Stimulated activated CD4-positive, alpha-beta T cell treated with anti-CD3 and anti-CD28 coated beads, Interleukin-4, amount 100 ng/mL, for 48 hours (primary cell): Measurements from ENCODE around the gene OR4F6.
"Not testable (repeated sequence)": the region's sequence is repeated elsewhere in the genome, so short reads cannot be mapped to it uniquely, and the experiment has no call there.

Experiments used
- DNase-seq, 2 donors: peaks; one replicate each; pipeline ENCODE4 v3.0.0-alpha.2; 2020; ENCODE audit warnings: low read depth in 2 of 2

Gene OR4F6, protein sequence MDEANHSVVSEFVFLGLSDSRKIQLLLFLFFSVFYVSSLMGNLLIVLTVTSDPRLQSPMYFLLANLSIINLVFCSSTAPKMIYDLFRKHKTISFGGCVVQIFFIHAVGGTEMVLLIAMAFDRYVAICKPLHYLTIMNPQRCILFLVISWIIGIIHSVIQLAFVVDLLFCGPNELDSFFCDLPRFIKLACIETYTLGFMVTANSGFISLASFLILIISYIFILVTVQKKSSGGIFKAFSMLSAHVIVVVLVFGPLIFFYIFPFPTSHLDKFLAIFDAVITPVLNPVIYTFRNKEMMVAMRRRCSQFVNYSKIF

DNA sequence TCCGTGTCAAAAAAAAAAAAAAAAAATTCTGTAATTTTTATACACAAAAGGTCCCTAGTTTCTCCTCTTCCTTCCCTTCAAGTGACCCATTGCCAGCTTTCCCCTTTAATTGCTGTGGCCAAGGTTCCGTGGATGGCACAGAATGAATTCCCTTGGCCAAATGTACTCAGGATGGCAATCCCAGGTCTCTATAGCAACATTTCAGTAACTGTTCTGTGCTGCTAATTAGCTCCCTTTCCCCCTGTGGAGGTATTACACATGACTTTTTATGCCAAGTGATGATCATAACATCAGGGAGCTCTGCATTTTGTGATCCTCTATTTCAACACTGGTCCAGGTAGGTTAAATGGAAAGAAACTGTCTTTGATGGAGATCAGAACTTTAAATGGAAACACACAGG lies at the start of gene OR4F6:
TSS of gene OR4F6 (plus strand) at position 301 of the 400 bp plus-strand sequence. CDS start 2,211 bp downstream, outside the sequence.
- no peak for DNase-seq

DNA sequence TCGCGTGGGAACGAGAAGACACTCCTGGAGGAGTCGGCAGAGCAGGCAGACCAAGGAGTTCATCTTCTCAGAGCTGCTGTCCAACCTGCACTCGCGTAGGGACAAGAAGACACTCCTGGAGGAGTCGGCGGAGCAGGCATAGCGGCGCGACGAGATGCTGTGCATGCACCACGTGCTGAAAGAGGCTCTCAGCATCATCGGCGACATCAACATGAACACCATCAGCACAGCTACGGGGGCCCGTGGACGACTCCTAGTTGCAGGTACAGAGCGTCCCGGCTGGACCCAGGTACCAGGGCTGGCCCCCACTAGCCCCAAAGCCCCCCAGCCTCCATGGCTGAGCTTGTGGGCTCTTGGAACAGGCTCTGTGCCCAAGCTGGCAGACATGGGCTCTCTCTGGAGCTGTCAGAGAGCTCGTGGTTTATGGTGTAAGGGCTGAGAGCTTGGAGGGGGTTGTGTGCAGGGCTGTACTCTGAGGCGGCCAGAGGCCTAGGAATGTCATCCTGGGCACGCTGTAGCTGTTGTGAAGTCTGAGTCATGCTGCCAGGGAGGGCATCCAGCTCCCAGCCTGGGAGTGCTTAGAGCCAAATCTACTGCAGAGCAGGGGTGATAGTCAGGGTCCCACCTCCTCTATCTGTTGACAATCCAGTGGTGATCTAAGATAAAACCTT lies 38.5 kb upstream of the OR4F6 start:
- DNase-seq: not testable (repeated sequence)

DNA sequence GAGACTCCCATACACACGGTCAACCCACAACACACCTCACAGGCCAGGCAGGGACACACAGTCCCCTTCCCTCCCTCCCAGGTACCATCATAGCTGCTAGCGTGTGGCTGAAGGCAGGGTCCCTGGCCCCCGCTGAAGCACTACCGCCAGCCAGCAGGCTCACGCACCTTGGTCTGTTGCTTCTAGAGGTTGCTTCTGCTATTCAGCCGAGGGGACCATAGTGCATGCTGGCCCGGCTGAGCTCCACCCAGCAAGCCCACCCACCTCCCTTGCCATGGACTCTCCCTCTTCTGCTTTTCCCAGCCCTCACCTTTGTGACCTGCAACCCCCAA lies 38.0 kb upstream of the OR4F6 start:
- DNase-seq: not testable (repeated sequence)

- DNase-seq: no peak
Observed at GRCh38 chr15:101765772-101766456, 37.4 kb upstream of the OR4F6 start.

DNA sequence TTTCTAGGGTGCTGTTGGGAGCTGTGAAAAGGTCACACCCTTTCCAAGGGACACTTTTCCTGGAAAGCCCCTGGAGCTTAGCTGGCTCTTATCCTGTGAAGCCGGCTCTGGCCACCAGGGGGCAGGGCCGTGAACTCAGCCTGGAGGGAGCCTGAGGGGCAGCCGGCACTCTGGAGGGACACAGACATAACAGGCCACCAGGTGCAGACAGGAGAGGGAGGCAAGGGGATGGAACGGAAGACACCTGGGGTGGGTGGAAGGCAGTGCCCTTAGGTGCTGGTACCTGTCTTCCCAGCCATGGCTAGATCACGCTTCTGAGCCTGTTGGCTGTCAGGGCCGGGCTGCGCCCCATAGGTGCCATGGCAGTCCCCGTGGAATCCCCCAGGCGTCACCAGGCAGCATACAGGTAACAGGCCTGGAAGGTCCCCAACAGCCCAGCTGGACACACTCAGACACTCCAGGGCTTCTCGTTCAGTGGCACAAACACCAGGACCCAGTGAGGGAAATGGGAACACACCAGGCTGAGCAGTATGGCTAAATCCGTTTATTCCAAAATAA lies 36.1 kb upstream of the OR4F6 start:
- DNase-seq: not testable (repeated sequence)

DNA sequence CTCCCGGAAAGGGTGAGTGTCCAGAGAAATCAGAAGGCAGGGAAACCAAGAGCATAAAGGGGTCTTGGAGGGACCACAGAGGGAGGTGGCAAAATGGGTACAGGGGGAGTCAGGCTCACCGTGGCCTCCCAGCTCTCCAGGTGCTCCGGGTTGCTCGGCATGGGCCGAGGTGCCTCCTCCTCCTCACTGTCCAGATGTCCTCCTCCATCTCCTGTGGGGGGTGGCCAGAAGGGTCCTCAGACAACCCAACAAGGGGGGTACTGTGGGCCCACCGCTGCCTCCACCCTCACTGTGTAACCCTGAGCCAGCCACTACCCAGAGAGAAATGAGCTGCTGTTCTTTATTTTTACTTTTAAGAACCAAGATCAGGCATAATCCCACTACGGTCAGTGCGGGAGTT lies 30.4 kb upstream of the OR4F6 start:
- no peak for DNase-seq

DNA sequence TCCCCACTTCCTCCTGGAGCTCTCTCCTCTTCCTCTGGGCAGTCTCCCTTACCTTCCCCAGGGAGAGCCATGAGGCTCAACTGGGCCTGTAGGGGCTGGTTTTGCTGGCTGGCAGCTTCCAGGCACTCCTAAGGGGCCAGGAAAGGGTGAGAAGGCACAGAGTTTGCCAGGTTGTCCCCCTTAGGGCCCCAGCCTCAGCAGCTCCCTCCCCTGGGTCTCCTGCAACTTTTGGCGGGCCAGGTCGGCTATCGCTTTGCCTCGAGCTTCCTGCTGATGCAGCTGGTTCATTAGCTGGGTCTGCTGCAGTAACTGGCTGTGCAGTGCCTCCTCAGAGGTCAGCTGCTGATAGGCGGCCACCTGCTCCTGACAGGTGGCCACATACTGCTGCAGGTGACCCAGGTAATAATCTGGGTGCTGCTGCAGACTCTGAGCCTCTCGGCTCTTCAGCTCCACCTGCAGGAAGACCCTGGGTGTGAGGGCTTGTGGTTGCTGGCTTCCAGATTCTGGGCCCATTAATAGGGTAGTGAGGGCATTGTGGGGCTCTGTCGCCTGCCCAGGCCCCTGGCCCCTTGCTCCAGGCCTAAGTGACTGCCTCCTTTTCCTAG lies 29.7 kb upstream of the OR4F6 start:
- DNase-seq: no peak

- DNase-seq: no peak
Observed at GRCh38 chr15:101775136-101775535, 28.2 kb upstream of the OR4F6 start.

DNA sequence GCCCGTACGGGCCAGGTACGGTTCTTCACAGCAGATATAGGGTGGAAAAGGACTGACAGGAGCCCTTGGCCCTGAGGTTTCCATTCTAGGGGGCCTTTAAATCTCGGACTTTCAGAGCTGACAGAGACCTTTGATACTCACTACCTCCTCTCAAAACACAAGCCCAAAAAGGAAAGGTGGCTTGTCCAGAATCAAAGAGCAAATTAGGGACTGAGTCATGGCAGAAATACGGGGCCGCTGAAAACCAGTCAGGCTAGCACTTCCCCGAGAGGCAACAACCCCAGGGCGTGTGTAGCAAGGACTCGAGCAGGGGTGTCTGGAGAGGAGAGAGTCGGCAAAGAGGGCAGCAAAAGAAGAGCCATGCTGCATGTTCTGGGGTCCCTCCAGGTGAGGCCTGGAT lies 24.7 kb upstream of the OR4F6 start:
- DNase-seq: not testable (repeated sequence)

DNA sequence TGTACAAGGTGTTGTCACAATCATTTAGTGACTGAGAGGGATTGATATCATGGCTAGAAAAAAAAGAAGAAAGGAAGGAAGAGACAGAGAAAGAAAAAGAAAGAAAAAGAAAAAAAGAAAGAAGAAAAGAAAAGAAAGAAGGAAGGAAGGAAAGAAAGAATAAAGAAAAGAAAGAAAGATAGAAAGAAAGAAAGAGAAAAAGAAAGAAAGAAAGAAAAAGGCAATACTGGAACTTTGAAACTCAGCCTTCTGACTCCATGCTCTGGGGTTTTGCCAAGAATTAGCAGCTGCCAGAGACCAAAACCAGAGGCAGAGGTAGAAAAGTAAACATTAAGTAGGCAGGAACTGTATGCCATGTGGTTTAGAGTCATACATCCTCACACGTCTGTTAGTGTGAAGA lies 23.1 kb upstream of the OR4F6 start:
- DNase-seq: not testable (repeated sequence)

DNA sequence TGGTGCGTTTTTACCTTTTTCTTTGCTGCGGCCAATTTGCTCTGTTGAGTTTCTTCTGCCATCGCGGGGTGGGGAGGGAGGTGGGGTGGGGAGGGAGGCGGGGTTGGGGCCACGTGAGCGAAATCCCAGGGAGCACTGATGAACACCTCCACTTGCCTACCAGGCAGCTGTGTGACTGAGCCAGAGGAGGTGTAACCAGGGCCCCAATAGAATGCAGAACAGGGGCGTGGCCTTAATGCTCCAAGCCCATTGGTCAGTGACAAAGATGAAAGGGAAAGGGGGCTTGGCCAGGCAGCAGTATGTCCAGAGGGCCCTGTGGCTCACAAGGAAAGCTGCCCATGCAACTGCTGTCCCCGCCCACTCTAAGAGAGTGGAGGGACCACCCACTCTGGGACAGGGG lies 21.4 kb upstream of the OR4F6 start:
- no peak for DNase-seq

DNA sequence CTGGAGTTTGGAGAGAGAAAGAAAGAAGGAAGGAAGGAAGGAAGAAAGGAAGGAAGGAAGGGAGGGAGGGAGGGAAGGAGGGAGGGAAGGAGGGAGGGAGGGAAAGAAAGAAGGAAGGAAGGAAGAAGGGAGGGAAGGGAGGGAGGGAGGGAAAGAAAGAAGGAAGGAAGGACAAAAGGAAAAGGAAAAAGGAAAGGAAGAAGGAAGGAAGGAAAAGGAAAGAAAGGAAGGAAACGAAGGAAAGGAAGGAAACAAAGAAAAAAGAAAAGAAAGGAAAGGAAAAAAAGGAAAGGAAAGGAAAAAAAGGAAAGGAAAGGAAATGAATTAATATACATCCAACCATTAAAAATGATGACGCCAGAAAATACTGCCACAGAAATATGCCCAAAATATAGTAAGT lies 18.7 kb upstream of the OR4F6 start:
- no peak for DNase-seq

DNA sequence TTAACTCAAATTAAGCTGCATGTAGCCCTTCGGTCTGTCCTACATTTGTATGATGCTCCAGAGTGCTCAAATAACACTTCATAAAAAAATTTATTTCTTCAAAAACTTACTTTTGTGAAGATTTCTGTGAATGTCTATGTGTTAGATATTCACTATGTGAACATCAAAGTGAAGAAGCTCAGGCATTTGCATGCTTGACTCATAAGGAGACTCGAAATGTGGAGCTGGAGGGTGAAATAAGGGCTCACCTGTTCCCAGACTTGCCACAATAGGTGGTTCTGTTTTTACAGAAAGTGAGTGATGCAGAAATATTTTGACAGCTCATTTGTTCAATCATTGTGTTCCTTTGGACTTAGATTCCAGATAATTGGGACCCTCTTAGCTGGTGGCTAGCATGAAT lies 16.9 kb upstream of the OR4F6 start:
- not testable (repeated sequence) for DNase-seq

GRCh38 chr15:101788001-101788400 lies 15.3 kb upstream of the OR4F6 start:
- not testable (repeated sequence) for DNase-seq

GRCh38 chr15:101788503-101789269 lies 14.6 kb upstream of the OR4F6 start:
- not testable (repeated sequence) for DNase-seq

DNA sequence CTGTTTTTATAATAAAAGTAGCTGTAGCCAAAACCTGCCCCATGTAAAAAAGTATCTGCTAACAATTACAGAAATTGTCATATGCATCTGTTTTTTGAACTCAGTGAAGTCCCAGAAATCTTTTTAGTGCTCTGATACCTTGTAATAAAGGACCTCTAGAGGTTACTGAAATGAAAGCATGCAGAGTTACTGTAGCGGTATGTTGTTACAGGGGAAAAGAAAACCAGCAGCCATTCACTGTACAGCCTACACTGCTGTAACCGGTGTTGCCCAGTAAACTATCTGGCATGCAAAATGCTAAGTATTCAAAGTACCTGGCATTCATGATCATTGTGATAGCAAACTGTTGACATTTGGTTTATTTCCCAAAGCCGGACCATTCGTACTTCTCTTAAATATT lies 12.6 kb upstream of the OR4F6 start:
- not testable (repeated sequence) for DNase-seq

DNA sequence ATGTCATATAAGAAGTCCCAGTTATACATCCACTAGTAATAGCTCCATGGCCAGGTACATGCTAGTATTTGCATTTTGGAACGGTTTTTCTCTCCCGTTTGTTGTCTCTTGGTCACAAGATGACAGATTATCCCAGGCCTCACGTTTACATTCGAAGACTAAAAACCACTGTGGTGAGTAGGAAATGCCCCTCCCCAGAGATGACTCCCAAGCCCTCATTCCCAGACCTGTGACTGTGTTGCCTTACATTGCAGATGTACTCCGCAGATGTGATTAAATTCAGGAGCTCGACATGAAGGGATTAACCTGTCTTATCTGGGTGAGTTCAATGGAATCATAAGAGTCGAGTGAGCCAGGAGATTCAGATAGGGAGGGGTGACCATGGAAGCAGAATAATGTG lies 9.3 kb upstream of the OR4F6 start:
- DNase-seq: not testable (repeated sequence)

GRCh38 chr15:101795455-101795854 lies 7.9 kb upstream of the OR4F6 start:
- DNase-seq: no peak

GRCh38 chr15:101799665-101800064 lies 3.6 kb upstream of the OR4F6 start:
- no peak for DNase-seq

GRCh38 chr15:101801048-101801447 lies 2.3 kb upstream of the OR4F6 start:
- no peak for DNase-seq

DNA sequence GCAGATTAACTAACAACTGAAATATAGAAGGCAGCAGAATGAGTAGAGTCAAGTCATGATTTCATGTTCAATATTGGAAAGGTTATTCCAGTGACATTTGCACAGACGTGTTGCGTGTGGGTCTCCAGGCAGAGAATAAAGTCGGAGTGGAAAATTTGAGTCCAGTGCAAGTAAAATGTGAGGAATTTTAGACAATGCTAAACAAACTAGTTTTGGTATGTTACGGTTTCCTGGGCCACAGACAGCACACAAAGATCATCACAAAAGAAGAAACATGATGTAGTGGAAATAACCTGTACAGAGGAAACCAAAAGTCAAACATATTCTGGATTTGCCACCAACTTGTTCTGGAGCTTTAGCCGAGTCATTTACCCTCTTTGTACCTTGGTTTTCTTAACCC lies 367 bp downstream of the OR4F6 start:
- no peak for DNase-seq
